Stimulated activated CD4-positive, alpha-beta T cell treated with anti-CD3 and anti-CD28 coated beads, Interleukin-12 subunit alpha, Interleukin-12 subunit beta, amount 100 ng/mL, for 24 hours (primary cell): ENCODE results near the gene AP4B1.
A peak's percentile ranks its signal among the peaks of the same experiment; 100 is the strongest.

Source experiments
- DNase-seq, 2 experiments: peaks; one replicate each; pipeline ENCODE4 v3.0.0-alpha.2; 2020; ENCODE audit warnings: low read depth in 2 of 2

Gene AP4B1

DNA sequence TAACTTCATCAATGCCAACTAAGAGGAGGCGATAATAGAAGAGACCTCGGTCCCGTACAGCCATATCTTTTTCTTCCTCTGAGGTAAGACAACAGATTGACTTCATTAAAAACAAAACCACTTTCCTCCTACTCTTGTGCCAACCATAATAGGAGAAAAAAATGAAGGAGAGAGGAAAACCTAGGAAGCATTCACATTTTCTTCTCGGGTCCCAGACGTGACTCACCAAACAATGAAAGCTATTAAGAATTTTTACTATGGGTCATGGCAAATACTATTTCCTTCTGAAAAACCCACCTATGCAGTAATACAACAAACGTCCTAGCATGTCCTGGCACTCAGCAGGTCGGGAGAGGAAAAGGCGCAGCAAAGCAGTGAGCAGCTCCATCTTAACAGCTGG is 8.6 kb downstream of the AP4B1 start:
- no peak for DNase-seq

- no peak for DNase-seq
Measured at GRCh38 chr1:113895098-113895497, 9.5 kb downstream of the AP4B1 start.

DNA sequence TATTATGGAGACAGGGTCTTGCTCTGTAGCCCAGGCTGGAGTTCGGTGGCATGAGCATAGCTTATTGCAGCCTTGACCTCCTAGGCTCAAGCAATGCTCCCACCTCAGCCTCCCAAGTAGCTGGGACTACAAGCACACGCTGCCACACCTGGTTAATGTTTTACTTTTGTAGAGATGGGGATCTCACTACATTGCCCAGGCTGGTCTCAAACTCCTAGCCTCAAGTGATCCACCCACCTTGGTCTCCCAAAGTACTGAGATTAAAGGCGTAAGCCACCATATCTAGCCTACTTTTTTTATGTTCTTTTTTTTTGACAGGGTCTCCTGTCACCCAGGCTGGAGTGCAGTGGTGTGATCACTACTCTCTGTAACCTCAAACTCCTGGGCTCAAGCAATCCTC is 11.3 kb downstream of the AP4B1 start:
- DNase-seq, result no peak

- no peak for DNase-seq
Measured at GRCh38 chr1:113891631-113892220, 12.9 kb downstream of the AP4B1 start.

- no peak for DNase-seq
Measured at GRCh38 chr1:113890816-113891215, 13.8 kb downstream of the AP4B1 start.

GRCh38 chr1:113887402-113888175 is 17.0 kb downstream of the AP4B1 start, which contains the start of gene BCL2L15:
Gene BCL2L15 (minus strand): TSS chr1:113887581. CDS start chr1:113887375, 206 bp downstream.
- no peak for DNase-seq

DNA sequence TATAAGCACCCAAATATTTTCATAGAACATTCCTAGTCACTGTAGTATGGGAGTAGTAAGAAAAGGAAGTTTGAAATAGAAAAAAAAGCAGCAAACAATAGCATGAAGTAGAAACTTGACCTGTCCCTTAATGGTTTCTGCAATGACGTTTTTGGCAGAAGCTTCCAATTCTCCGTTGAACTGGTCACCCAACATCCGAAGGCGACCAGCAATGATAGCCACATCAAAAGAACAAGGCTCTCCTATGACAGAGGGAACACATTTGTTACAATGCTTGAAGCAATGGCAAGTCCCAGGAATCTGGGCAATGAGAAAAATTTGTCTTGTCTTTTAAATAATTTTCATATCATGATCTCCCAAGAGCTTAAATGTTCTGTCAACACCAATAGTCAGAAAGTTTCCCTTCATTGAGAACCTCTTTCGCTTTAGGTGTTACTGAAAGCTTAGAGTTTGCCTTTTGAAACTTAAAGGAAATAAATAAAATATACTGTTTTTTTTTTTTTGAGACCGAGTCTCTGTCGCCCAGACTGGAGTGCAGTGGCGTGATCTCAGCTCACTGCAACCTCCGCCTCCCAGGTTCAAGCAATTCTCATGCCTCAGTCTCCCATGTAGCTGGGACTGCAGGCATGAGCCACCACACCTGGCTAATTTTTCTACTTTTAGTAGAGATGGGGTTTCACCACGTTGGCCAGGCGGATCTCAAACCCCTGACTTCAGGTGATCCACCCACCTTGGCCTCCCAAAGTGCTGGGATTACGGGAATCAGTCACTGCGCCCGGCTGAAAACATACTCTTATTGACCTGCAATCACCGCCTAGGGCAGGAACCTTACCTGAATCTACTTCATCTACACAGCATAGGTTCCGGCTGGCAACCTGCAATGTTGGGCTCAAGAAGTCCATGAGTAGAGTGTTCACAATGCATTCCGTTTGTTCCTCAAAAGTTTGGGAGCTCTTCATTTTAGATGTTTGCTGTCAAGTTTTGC is 17.9 kb downstream of the AP4B1 start:
- DNase-seq, result no peak

DNA sequence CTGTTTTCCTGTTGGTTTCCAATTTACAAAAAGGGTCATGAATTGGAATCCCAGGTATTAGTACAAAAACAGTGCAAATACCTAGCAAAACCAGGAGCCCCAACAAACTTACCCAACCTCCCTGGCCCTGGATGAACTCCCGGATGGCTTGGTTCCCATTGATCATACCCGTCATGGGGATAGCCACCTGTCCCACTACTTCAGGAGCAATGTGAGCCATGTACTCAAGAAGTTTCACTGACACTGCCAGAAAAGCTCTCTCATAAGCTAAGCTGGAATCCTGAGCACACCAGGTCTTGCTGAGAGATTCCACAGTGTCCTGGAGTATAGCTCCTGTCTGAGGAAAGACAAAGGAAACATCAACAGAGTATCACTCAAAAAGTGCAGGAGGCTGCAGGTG is 22.9 kb downstream of the AP4B1 start:
- no peak for DNase-seq

DNA sequence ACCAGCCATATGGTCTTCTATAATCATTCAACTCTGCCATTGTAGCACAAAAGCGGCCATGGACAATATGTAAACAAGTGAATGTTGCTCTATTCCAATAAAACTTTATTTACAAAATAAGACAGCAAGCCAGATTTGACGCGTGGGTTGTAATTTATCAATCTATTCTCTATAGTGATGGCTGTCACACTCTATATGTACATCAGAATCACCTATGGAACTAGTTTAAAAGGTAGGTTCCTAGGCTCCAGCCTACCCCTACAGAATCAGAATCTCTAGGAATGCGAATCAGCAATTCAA is 24.9 kb downstream of the AP4B1 start:
- DNase-seq, result no peak

GRCh38 chr1:113876176-113876575 is 28.4 kb downstream of the AP4B1 start:
- DNase-seq, result no peak

- DNase-seq, result no peak
Measured at GRCh38 chr1:113875714-113876113, 28.9 kb downstream of the AP4B1 start.

GRCh38 chr1:113874012-113874879 is 30.4 kb downstream of the AP4B1 start:
- no peak for DNase-seq

- DNase-seq, result no peak
Measured at GRCh38 chr1:113872219-113872935, 32.2 kb downstream of the AP4B1 start.

DNA sequence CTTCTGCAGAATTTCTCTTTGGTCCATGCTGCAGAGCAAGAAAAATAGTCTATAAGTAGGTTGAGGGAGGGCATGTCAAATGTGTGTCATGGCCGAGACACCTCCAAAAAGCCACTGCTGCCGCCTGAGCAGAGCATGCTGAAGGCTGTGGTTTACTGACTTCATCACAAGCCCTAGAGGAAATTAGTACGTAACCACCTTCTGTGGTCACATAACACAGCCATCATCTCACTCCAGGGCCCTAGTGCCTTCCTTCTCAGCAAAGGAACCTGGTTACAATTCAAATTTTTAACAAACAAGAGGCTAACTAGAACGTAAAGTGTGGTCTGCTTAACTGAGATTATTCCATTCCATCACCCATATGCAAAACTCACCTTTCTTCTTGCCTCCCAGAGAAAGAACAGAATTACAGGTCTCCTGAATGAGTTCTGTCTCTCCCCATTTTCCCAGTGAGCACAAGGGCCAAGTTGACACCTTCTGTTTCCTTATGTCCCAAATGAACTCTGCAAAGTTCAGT is 32.9 kb downstream of the AP4B1 start, which contains the start of gene PTPN22:
TSS of gene PTPN22 (minus strand) at position 116 of the 517 bp plus-strand sequence.
- DNase-seq, result peak; percentile 60 to 65

GRCh38 chr1:113870778-113871177 is 33.8 kb downstream of the AP4B1 start:
- DNase-seq, result no peak

DNA sequence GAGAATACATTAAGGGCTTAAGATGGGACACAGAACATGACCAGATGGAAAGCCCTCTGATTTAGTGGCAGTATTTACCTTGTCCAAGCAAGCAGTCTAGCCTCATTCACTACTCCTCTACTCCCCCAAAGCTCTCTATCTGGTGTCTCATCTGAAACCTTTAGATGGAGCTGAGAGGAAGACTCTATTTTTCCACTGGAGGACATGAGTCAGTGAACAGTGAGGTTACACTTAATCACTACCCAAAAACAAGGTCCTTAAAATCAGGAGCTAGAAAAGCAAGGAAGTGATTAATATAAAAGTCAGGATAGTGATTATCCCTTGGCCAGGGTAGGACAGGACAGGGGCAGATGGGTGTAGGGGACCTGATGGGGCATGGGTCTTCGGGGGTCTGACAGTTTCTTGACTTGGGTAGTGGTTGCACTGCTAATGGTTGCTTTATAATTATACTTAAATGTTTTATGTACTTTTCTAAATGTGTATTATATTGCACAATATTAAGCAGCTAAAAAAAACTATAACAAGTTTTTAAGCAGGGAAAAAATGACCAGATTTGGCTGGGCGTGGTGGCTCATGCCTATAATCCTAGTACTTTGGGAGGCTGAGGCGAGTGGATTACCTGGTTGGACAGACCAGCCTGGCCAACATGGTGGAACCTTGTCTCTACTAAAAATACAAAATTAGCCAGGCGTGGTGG is 36.1 kb downstream of the AP4B1 start:
- no peak for DNase-seq

- no peak for DNase-seq
Measured at GRCh38 chr1:113861641-113862040, 43.0 kb downstream of the AP4B1 start.

GRCh38 chr1:113860891-113861290 is 43.7 kb downstream of the AP4B1 start:
- DNase-seq, result no peak

DNA sequence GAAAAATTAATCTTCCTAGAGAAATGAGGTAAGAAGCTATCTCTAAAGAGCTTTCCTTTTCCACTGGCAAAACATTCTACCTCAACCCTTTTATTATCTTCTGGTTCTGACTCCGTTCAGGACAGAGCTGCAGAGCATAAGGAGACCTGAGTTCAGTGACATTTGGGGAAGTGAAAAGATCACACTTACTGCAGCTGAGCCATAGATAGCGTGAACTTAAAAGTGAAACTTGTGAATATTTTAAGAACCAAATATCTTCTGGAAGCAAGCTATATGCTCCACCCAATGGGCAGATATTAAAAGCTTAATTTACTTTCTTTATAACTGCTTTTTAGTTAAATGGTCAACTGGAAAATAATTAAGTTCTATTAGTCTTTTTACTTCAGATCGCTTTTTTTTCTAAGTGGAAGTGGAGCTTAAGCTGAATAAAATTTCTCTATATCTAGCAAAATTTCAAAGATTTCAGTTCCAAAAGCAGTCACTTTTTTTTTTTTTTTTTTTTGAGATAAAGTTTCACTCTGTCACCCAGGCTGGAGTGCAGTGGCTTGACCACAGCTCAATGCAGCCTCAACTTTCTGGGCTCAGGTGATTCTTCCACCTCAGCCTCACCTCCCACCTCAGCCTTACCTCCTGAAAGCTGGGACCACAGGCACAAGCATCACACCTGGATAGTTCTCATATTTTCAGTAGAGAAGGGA is 45.0 kb downstream of the AP4B1 start:
- DNase-seq, result no peak
